ENCODE data around the gene GUK1. TPM values are rescaled to one million over a fixed set of nuclear protein-coding genes. Genes with fewer than 3 reads are reported as not detected.
"Not testable (repeated sequence)": the region's sequence is repeated elsewhere in the genome, so short reads cannot be mapped to it uniquely, and the experiment has no call there.

GUK1 gene
- total RNA-seq, 2 experiments from 2014 or later = 375 to 376 TPM

- H3K27ac Mint-ChIP-seq = peak overlapping the region; percentile 30
- ChIA-PET POLR2A (interaction anchor here (0.9 kb wide), 1 partner anchor 72 kb away, joined by 3 read pairs; no protein-coding TSS in a partner anchor), CTCF (no interaction called here)
- no peaks in the 10 kb centered on the region for H3K27me3 Mint-ChIP-seq
- H3K36me3 Mint-ChIP-seq (ENCODE audit: low read depth) = no peaks in the 10 kb centered on the region
- no peak overlapping the region for H3K4me3 Mint-ChIP-seq
- no peaks in the 10 kb centered on the region for H3K9me3 Mint-ChIP-seq
- no peak for TF ChIP-seq CTCF (IDR thresholded peaks at IDR 0.05)
- intact Hi-C loops (cut with micrococcal nuclease) = no loop called here
- DNase-seq (no peak), ATAC-seq (no peak)
- H3K4me1 Mint-ChIP-seq (ENCODE audit: low read depth) = peaks cover 18% of the 10 kb centered on the region
These were observed 31.3 kb downstream of the GUK1 start for GRCh38 chr1:228171221-228171891.

- Mint-ChIP-seq H3K9me3 (no peaks in the 10 kb centered on the region), H3K27me3 (no peaks in the 10 kb centered on the region), H3K27ac (no peak overlapping the region), H3K36me3 (ENCODE audit: low read depth) (no peaks in the 10 kb centered on the region), H3K4me3 (no peak overlapping the region), H3K4me1 (ENCODE audit: low read depth) (peaks cover 8% of the 10 kb centered on the region)
- ChIA-PET POLR2A (no interaction called here), CTCF (no interaction called here)
- ATAC-seq (no peak), DNase-seq (no peak)
- intact Hi-C loops (cut with micrococcal nuclease) = no loop called here
- no peak for TF ChIP-seq CTCF (IDR thresholded peaks at IDR 0.05)
These were observed 32.8 kb downstream of the GUK1 start for GRCh38 chr1:228172591-228173527.

- CTCF ChIA-PET; H3K4me1 Mint-ChIP-seq (ENCODE audit: low read depth); POLR2A ChIA-PET; H3K9me3 Mint-ChIP-seq; H3K36me3 Mint-ChIP-seq (ENCODE audit: low read depth); H3K27ac Mint-ChIP-seq; H3K4me3 Mint-ChIP-seq; intact Hi-C loops (cut with micrococcal nuclease); H3K27me3 Mint-ChIP-seq: not testable (repeated sequence)
- DNase-seq = peak; percentile 34
- ATAC-seq = peak; percentile 61
These were observed 33.7 kb downstream of the GUK1 start for GRCh38 chr1:228173528-228174481.

- ChIA-PET CTCF (no interaction called here), POLR2A (no interaction called here)
- Mint-ChIP-seq H3K4me1 (ENCODE audit: low read depth) (peaks cover 4% of the 10 kb centered on the region), H3K4me3 (no peak overlapping the region), H3K9me3 (no peaks in the 10 kb centered on the region), H3K27ac (no peak overlapping the region), H3K36me3 (ENCODE audit: low read depth) (no peaks in the 10 kb centered on the region), H3K27me3 (no peaks in the 10 kb centered on the region)
- ATAC-seq = peak; percentile 56
- intact Hi-C loops (cut with micrococcal nuclease) = no loop called here
- no peak for TF ChIP-seq CTCF (IDR thresholded peaks at IDR 0.05)
- no peak for DNase-seq
These were observed 34.6 kb downstream of the GUK1 start for GRCh38 chr1:228174482-228175315.
